ENCODE data around the gene TMEM270.
A peak's percentile ranks its signal among the peaks of the same experiment; 100 is the strongest.
"Not testable (repeated sequence)": the region's sequence is repeated elsewhere in the genome, so short reads cannot be mapped to it uniquely, and the experiment has no call there.

Gene TMEM270

GRCh38 chr7:73833251-73833919, 27.6 kb upstream of the TMEM270 start:
- DNase-seq: no peak

GRCh38 chr7:73834626-73835191, 26.2 kb upstream of the TMEM270 start:
- DNase-seq: no peak

- DNase-seq: not testable (repeated sequence)
These were observed 23.8 kb upstream of the TMEM270 start for GRCh38 chr7:73837167-73837566.

- no peak for DNase-seq
These were observed 22.3 kb upstream of the TMEM270 start for GRCh38 chr7:73838642-73839041.

GRCh38 chr7:73839290-73839689, 21.7 kb upstream of the TMEM270 start:
- no peak for DNase-seq

GRCh38 chr7:73839743-73840714, 20.9 kb upstream of the TMEM270 start:
- DNase-seq: no peak

- DNase-seq: no peak
These were observed 20.1 kb upstream of the TMEM270 start for GRCh38 chr7:73840715-73841379.

GRCh38 chr7:73841689-73842066, 19.3 kb upstream of the TMEM270 start:
- DNase-seq: peak; percentile 69

GRCh38 chr7:73842067-73842976, 18.6 kb upstream of the TMEM270 start, which contains the start of gene METTL27:
Gene METTL27, minus strand, starts transcription at chr7:73842516. Its CDS starts 376 bp downstream, at chr7:73842140.
- DNase-seq: peak; percentile 98

GRCh38 chr7:73844131-73844547, 16.8 kb upstream of the TMEM270 start:
- DNase-seq: no peak

- DNase-seq: no peak
These were observed 16.0 kb upstream of the TMEM270 start for GRCh38 chr7:73844848-73845460.

- peak; percentile 94 for DNase-seq
These were observed 15.2 kb upstream of the TMEM270 start for GRCh38 chr7:73845701-73846195.

- peak; percentile 55 for DNase-seq
These were observed 12.8 kb upstream of the TMEM270 start for GRCh38 chr7:73847941-73848723.

GRCh38 chr7:73850781-73851207, 10.2 kb upstream of the TMEM270 start:
- peak; percentile 60 for DNase-seq

GRCh38 chr7:73851410-73852338, 9.3 kb upstream of the TMEM270 start:
- peak; percentile 92 for DNase-seq

- peak; percentile 76 for DNase-seq
These were observed 8.5 kb upstream of the TMEM270 start for GRCh38 chr7:73852500-73852899.

- no peak for DNase-seq
These were observed 4.0 kb upstream of the TMEM270 start for GRCh38 chr7:73856941-73857340.

GRCh38 chr7:73858807-73859206, 2.2 kb upstream of the TMEM270 start:
- no peak for DNase-seq

GRCh38 chr7:73861305-73861704, 346 bp downstream of the TMEM270 start:
- no peak for DNase-seq

All from RPMI8226 (cell line).